Activated CD4-positive, alpha-beta T cell treated with anti-CD3 and anti-CD28 coated beads, Interleukin-2, Interleukin-4, amounts not matched to agents 100 ng/mL and 50 ng/mL, durations not matched to agents 16 hours and 8 hours (primary cell): Measurements from ENCODE around the gene PIAS4.
"Not testable (repeated sequence)": the region's sequence is repeated elsewhere in the genome, so short reads cannot be mapped to it uniquely, and the experiment has no call there.

Experiments used
- DNase-seq: peaks from one replicate; pipeline ENCODE4 v3.0.0-alpha.2; 2020; ENCODE audit warnings: low spot score

PIAS4 gene

GRCh38 chr19:4007021-4007835 is at the start of gene PIAS4:
Gene PIAS4, plus strand, starts transcription at chr19:4007736. Its CDS starts 25 bp downstream, at chr19:4007761.
- peak; percentile 94 for DNase-seq

GRCh38 chr19:3958836-3959765 is 48.4 kb upstream of the PIAS4 start:
- no peak for DNase-seq

- no peak for DNase-seq
Measured at GRCh38 chr19:3959766-3960131, 47.8 kb upstream of the PIAS4 start.

GRCh38 chr19:3961007-3961406 is 46.5 kb upstream of the PIAS4 start:
- no peak for DNase-seq

- DNase-seq, result no peak
Measured at GRCh38 chr19:3963458-3964255, 43.9 kb upstream of the PIAS4 start.

- DNase-seq, result no peak
Measured at GRCh38 chr19:3964256-3965194, 43.0 kb upstream of the PIAS4 start.

- DNase-seq, result no peak
Measured at GRCh38 chr19:3966051-3967017, 41.2 kb upstream of the PIAS4 start.

- DNase-seq, result not testable (repeated sequence)
Measured at GRCh38 chr19:3967983-3968382, 39.6 kb upstream of the PIAS4 start.

- DNase-seq, result no peak
Measured at GRCh38 chr19:3968556-3969434, 38.7 kb upstream of the PIAS4 start.

- no peak for DNase-seq
Measured at GRCh38 chr19:3969435-3970312, 37.9 kb upstream of the PIAS4 start.

- no peak for DNase-seq
Measured at GRCh38 chr19:3970313-3970807, 37.2 kb upstream of the PIAS4 start.

GRCh38 chr19:3970808-3971598 is 36.5 kb upstream of the PIAS4 start, which contains the start of gene DAPK3:
Gene DAPK3, minus strand, starts transcription at chr19:3971099. Its CDS starts 1,364 bp downstream, at chr19:3969735.
- DNase-seq, result peak; percentile 98

GRCh38 chr19:3975144-3975543 is 32.4 kb upstream of the PIAS4 start:
- no peak for DNase-seq

GRCh38 chr19:3975637-3976087 is 31.9 kb upstream of the PIAS4 start:
- DNase-seq, result no peak

- no peak for DNase-seq
Measured at GRCh38 chr19:3976495-3977241, 30.9 kb upstream of the PIAS4 start.
